GM13977 (cell line): Measurements from ENCODE around the gene SGK2.

Source experiments
- DNase-seq: peaks from one replicate; pipeline ENCODE4 v3.0.0; 2012; ENCODE audit warnings: low spot score
- CTCF ChIP-seq: IDR thresholded peaks from 2 replicates; pipeline ENCODE4 v1.5.1; 2012; ENCODE audit warnings: mild to moderate bottlenecking, control low read depth; ENCODE audit not compliant: insufficient read depth; ENCODE audit errors: extremely low read depth, missing control alignments
- in situ Hi-C: fragments of 300-500 bp; cut with MboI; formaldehyde crosslinking; loops from one replicate; pipeline ENCODE4 v1.12.0; 2022; ENCODE audit warnings: low sequenced_read_pairs, low pct_unique_long_range_greater_than_20kb, mixed read lengths, inconsistent platforms; ENCODE audit not compliant: unreplicated experiment

Gene SGK2

GRCh38 chr20:43516251-43516824 is 42.5 kb upstream of the SGK2 start:
- DNase-seq, result no peak
- in situ Hi-C loops, result no loop called here

GRCh38 chr20:43520074-43520630 is 38.7 kb upstream of the SGK2 start:
- no peak for TF ChIP-seq CTCF
- in situ Hi-C loops, result no loop called here
- no peak for DNase-seq

More at GRCh38 chr20:43516251-43516824, 42.5 kb upstream of the SGK2 start:
- TF ChIP-seq CTCF, result no peak

- TF ChIP-seq CTCF, result no peak
- in situ Hi-C loops, result loop anchor here (25.0 kb wide), 1 partner anchor 562 kb away; no protein-coding TSS in a partner anchor
- no peak for DNase-seq
Observed at GRCh38 chr20:43525021-43525420, 33.8 kb upstream of the SGK2 start.

GRCh38 chr20:43528258-43528875 is 30.5 kb upstream of the SGK2 start:
- in situ Hi-C loops, result loop anchor here (25.0 kb wide), 1 partner anchor 559 kb away; no protein-coding TSS in a partner anchor

GRCh38 chr20:43529051-43529450 is 29.8 kb upstream of the SGK2 start:
- DNase-seq, result no peak
- in situ Hi-C loops, result loop anchor here (25.0 kb wide), 1 partner anchor 558 kb away; no protein-coding TSS in a partner anchor
- no peak for TF ChIP-seq CTCF

More at GRCh38 chr20:43528258-43528875, 30.5 kb upstream of the SGK2 start:
- no peak for TF ChIP-seq CTCF
- DNase-seq, result no peak

GRCh38 chr20:43529457-43530153 is 29.2 kb upstream of the SGK2 start:
- in situ Hi-C loops, result loop anchor here (10.0 to 25.0 kb wide), 2 partner anchors 165 to 558 kb away; no protein-coding TSS in a partner anchor
- DNase-seq, result no peak
- no peak for TF ChIP-seq CTCF
